Skeletal muscle tissue (tissue), 4 donors: ENCODE results near the gene CSRP3. TPM values are rescaled to one million over a fixed set of nuclear protein-coding genes. Genes with fewer than 3 reads are reported as not detected.

Experiments used
- H3K27ac ChIP-seq: one replicate; pipeline ENCODE4 v1.7.0; 2013; ENCODE audit warnings: mild to moderate bottlenecking, low read depth, low read length, inconsistent platforms
- H3K27me3 ChIP-seq, 3 donors: one replicate each; pipeline ENCODE4 v1.7.0; 2013; ENCODE audit warnings: low read length in 3 of 3; ENCODE audit not compliant: control insufficient read depth in 3 of 3, insufficient read depth in 3 of 3
- H3K36me3 ChIP-seq, 3 donors: one replicate each; pipeline ENCODE4 v1.7.0; 2013; ENCODE audit warnings: low read length in 3 of 3; ENCODE audit not compliant: control insufficient read depth in 3 of 3, insufficient read depth in 3 of 3
- H3K4me1 ChIP-seq, 3 donors: one replicate each; pipeline ENCODE4 v1.7.0; 2013; ENCODE audit warnings: low read length in 3 of 3, mild to moderate bottlenecking in 3 of 3; ENCODE audit not compliant: control insufficient read depth in 3 of 3, insufficient read depth in 3 of 3
- H3K4me3 ChIP-seq, 3 donors: one replicate each; pipeline ENCODE4 v1.7.0; 2013; ENCODE audit warnings: low read length in 3 of 3
- H3K9ac ChIP-seq, 3 donors: one replicate each; pipeline ENCODE4 v1.7.0; 2013; ENCODE audit warnings: low read length in 3 of 3, mild to moderate bottlenecking in 3 of 3, moderate library complexity in 2 of 3, low read depth in 1 of 3
- H3K9me3 ChIP-seq, 3 donors: one replicate each; pipeline ENCODE4 v1.7.0; 2013; ENCODE audit warnings: low read length in 3 of 3; ENCODE audit not compliant: control insufficient read depth in 3 of 3
- total RNA-seq: library from RNA; depleted of rRNA; stranded (reverse); fragments of >200 nt; gene quantifications from one replicate; pipeline ENCODE4 v1.2.3, GENCODE V29; 2014
- donor health status: Osteomylitis.

CSRP3 gene
- total RNA-seq, 1 donor from 2014 or later, result 360 TPM

DNA sequence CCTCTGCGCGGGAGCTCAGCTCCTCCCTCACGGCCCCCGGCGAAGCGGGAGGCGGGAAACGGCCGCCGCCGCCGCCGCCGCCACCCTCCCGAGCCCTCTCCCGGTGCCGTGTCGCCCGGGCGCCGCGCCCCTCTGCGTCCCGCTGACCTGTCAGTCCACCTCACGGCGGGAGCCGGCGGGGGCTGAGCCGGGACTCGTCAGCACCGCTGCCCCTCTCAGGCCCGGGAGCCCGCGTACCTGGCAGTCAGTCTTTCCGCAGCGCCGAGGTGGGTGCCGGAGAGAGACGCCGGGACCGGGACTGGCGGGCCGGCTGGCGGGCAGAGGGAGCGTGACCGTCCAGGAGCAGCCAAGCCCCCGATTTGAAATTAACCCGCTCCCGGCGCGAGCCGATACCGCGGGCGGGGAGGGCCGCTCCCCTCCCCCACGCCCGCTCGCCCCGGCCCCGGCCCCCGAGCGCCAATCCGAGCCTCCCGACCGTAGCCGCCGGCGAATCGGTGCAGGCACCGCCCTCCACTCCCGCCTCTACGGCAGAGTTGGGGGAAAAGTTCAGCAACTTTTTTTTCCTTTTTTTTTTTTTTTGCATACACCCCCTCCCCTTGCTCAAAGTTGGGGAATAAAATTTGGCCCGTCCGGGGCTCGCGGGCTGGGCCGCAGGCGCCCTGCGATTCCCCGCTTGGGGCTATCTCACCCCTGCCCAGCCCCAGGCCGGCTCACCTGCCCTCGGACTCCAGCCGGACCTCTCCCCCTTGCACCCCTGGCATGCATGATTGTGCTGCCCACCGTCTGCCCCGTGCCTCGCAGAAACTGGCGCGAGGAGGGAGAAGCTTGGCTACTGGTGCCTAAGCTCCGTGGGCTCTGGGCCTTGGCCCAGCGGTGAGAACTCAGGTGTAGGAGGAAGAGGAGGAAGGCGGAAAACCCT is 39.7 kb upstream of the CSRP3 start:
- H3K27ac ChIP-seq, result no peak overlapping the region
- H3K27me3 ChIP-seq, result peaks cover 17 to 24% (median 21%) of the 10 kb centered on the region in 3 donors
- H3K4me3 ChIP-seq, result peak overlapping the region; percentile 55 to 73 (median 64)
- no peaks in the 10 kb centered on the region for H3K9me3 ChIP-seq
- peak overlapping the region in 1 of 3 donors; percentile 74 for H3K9ac ChIP-seq
- H3K36me3 ChIP-seq, result peaks cover 0 to 2% (median 0%) of the 10 kb centered on the region in 3 donors
- H3K4me1 ChIP-seq, result peaks cover 14 to 22% (median 16%) of the 10 kb centered on the region in 3 donors

DNA sequence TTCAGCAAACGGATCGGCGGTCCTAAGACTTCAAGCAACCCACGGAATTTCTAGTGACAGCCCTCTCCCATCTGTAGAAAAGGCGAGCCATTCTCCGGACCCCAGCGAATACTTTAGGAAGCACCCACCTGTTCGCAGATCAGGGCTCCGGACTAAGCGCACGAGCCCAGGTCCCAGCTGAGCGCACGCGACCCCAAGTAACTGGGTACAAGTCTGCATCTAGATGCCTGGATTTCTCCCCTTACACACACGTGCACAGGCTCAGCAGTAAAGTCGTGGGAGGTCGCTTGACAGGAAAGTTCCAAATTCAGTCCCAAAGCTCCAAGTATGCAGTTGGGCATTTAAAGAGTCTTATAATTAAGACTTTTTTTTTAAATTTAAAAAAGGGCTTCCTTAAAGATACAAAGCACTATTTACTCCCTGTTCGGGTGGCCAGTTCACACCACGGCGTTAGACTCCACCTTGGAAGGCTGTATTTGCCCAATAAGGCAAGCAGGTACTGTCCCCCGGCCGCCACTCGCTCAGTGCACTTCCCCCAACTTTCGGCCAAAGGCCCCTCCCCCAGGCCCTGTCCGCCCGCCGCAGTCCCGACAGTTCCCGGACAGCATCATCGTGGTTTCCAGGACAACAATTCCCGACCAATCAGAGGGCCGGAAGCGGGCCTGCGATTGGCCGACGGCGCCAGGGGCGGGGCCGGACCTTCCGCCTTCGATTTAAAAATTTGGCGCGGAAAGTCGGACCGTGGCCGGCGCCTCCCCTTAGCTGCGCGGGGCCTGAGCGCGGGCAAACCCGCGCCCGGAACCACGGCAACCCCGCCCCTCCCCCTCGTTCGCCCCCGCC is 38.9 kb upstream of the CSRP3 start, which contains the start of gene E2F8:
Gene E2F8 (minus strand): TSS at position 526 of the 840 bp plus-strand sequence. CDS start 824 bp downstream, outside the sequence.
- H3K9me3 ChIP-seq, result no peaks in the 10 kb centered on the region
- H3K9ac ChIP-seq, result peak within 1 kb of the TSS; percentile 80 to 92 (median 91)
- H3K4me3 ChIP-seq, result peak within 1 kb of the TSS; percentile 75 to 91 (median 81)
- H3K36me3 ChIP-seq, result peaks cover 0 to 2% (median 0%) of the 10 kb centered on the region in 3 donors
- peaks cover 17 to 24% (median 21%) of the 10 kb centered on the region in 3 donors for H3K27me3 ChIP-seq
- peaks cover 16 to 27% (median 20%) of the 10 kb centered on the region in 3 donors for H3K4me1 ChIP-seq
- H3K27ac ChIP-seq, result peak within 1 kb of the TSS; percentile 89

DNA sequence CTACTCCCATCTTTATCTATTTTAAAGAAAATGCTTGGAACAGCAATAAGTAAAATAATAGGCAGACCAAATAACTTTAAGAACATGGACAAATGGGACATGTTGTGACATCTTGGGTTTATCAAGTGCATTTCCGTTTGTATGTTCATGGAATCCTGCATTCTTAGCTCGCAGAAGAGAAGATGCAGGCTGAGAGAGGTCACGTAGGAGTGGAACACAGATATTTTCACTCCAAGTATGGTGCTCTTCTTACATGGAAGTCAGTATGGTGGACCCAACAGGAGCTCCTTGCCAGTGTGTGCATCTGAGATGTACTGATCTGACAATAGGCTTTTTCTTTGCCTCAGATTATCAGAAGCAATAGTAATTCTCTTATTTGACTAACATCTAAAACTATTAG is 37.3 kb upstream of the CSRP3 start:
- H3K4me1 ChIP-seq, result peaks cover 23 to 40% (median 27%) of the 10 kb centered on the region in 3 donors
- H3K9me3 ChIP-seq, result no peaks in the 10 kb centered on the region
- H3K27me3 ChIP-seq, result peaks cover 17 to 24% (median 21%) of the 10 kb centered on the region in 3 donors
- peak overlapping the region; percentile 62 to 80 (median 73) for H3K9ac ChIP-seq
- peaks cover 0 to 2% (median 0%) of the 10 kb centered on the region in 3 donors for H3K36me3 ChIP-seq
- peak overlapping the region; percentile 52 to 91 (median 57) for H3K4me3 ChIP-seq
- peak overlapping the region; percentile 94 for H3K27ac ChIP-seq

DNA sequence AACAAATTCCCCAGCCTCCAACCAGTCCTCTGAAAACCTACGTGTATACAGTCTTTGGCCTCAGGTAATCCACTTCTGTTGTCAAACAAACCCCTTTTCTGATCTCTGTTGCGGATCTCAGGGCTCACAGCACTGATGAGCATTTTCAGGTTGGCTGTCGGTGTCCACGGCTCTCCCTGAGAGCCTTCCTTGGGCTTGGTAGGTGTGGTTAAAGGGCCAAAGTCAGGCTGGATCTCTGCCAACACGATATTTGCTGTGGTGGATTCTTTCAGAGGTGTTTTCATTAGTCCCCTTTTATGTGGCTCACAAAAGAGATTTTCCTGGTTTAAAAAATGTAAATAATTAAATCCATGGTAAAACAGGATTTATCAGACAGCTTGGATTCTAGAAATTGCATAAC is 36.0 kb upstream of the CSRP3 start:
- Histone ChIP-seq H3K9ac (peak overlapping the region; percentile 52 to 73 (median 69)), H3K27me3 (peaks cover 14 to 17% (median 15%) of the 10 kb centered on the region in 3 donors), H3K4me3 (peak overlapping the region; percentile 61 to 91 (median 63)), H3K4me1 (peaks cover 28 to 45% (median 30%) of the 10 kb centered on the region in 3 donors), H3K27ac (peak overlapping the region; percentile 94), H3K9me3 (no peaks in the 10 kb centered on the region), H3K36me3 (peaks cover 0 to 2% (median 0%) of the 10 kb centered on the region in 3 donors)

DNA sequence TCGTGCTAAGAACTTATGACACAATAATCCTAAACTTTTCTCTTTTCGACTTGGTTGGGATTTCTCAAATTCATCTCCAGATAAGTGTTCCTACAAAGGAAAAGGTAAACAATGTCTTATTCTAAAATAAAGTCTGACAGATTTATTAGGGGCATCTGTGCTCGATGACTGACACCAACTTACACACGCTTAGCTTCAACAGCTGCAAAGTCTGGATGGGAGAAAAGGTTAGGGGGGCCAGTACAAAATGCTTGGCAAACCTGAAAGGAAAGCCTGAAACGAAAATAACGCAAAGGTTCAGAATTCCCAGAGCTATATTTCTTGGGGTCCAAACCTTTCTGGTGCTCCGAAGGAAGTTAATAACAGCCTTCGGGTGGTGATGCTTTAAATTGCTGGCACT is 35.6 kb upstream of the CSRP3 start:
- Histone ChIP-seq H3K4me1 (peaks cover 27 to 40% (median 28%) of the 10 kb centered on the region in 3 donors), H3K36me3 (peaks cover 0 to 2% (median 0%) of the 10 kb centered on the region in 3 donors), H3K27me3 (peaks cover 9 to 12% (median 10%) of the 10 kb centered on the region in 3 donors), H3K9me3 (no peaks in the 10 kb centered on the region), H3K4me3 (peak overlapping the region; percentile 61 to 91 (median 63)), H3K27ac (peak overlapping the region; percentile 94), H3K9ac (peak overlapping the region; percentile 52 to 73 (median 69))

DNA sequence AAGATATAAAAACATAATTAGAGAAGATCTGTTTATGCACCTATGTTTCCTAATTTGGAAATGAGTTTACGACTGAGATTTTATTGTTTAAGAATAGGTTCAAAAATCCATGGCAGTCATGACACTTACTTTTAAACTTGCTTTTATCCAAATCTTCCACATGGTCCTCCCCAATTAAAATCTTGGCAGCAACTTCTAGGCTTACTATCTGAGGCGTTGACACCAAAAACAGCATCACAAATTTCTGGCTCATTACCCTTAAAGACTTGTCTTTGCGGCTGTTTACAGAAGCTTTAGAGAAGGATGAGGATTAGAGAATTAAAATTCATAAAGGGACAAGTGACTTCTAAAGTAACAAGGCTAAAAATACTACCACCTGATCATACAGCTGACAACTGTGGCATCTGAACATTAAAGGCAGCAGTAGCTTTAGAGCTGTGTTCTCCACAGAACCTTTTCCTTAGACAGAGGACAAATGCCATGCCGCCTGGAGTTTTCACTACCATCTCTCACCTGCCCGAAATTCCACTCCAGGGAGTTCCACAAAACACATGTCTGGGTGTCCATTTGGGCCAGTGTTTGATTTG is 32.5 kb upstream of the CSRP3 start:
- no peaks in the 10 kb centered on the region for H3K9me3 ChIP-seq
- no peak overlapping the region for H3K4me3 ChIP-seq
- peaks cover 25 to 34% (median 25%) of the 10 kb centered on the region in 3 donors for H3K4me1 ChIP-seq
- H3K27ac ChIP-seq, result peak overlapping the region; percentile 94
- H3K9ac ChIP-seq, result peak overlapping the region in 2 of 3 donors; percentile 41 to 46
- peaks cover 0 to 8% (median 6%) of the 10 kb centered on the region in 3 donors for H3K36me3 ChIP-seq
- H3K27me3 ChIP-seq, result no peaks in the 10 kb centered on the region

DNA sequence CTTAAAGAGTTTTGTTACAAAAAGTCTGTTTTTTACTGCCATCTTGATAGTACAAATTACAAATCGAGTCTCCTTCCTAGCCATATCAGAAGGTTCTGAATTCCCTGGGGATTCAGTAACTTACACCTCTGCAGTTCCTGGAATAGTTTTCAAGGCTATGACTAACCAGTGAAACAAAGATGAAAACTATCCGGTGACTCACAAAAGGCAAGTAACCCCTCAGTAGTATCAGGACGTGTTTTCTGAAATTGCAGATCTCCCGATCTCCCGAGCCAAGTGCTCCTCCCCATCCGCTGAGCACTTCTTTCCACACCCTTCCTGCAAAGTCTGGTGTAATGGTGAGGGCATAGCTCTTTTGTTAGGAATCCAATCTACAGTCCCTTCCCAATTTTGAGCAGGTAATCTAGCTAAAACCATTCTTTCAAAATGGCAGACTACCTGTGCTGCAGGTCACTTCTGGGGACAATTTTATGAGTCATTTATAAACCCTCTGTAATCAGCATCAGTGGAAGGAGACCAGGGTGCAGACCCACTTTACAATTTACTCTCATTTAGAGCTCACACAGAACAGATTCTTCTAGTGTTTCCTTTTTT is 31.2 kb upstream of the CSRP3 start:
- Histone ChIP-seq H3K4me1 (peaks cover 26 to 32% (median 28%) of the 10 kb centered on the region in 3 donors), H3K27me3 (no peaks in the 10 kb centered on the region), H3K4me3 (peak overlapping the region in 1 of 3 donors; percentile 4), H3K9me3 (no peaks in the 10 kb centered on the region), H3K36me3 (peaks cover 0 to 8% (median 6%) of the 10 kb centered on the region in 3 donors), H3K9ac (peak overlapping the region in 1 of 3 donors; percentile 34), H3K27ac (peak overlapping the region; percentile 94)

DNA sequence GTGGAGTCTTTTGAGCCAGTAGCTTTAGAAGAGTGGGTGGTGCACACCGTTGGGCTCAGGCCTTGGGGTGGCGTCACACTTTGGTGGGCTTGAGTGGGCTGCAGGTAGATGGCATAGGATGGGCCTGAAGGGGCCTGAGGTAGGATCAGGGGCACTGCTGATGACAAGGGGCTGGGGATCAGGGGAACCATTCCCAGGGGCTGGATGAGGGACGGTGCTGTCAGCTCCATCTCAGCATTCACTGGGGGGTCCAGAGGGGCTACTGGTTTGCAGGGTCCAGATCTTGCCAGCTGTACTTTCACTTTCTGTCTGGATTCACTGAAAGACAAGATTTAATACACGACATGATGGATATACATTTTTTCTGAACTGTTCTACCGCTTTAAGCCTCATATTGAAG is 27.9 kb upstream of the CSRP3 start:
- Histone ChIP-seq H3K9me3 (no peaks in the 10 kb centered on the region), H3K4me3 (peak overlapping the region in 1 of 3 donors; percentile 30), H3K36me3 (peaks cover 0 to 8% (median 4%) of the 10 kb centered on the region in 3 donors), H3K4me1 (peaks cover 33 to 39% (median 36%) of the 10 kb centered on the region in 3 donors), H3K27ac (peak overlapping the region; percentile 64), H3K9ac (peak overlapping the region in 1 of 3 donors; percentile 4), H3K27me3 (no peaks in the 10 kb centered on the region)

DNA sequence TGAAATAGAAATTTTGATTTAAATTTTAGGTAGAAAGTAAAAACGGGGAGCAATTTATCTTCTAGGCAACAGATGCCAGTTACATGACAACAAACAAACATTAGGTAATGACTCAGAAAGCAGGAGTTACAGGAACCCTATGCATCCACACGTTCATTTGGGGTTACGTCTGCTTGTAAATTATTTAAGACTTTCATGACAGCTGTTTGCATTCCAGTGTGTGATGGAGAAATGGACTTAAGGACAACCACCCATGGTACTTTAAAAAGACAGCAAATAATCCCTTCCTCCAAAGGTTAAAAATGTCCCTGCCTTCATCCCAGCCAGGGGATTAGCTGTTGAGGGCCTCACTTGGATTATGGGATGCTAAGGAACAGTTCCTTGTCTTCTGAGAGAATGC is 27.2 kb upstream of the CSRP3 start:
- Histone ChIP-seq H3K9me3 (no peaks in the 10 kb centered on the region), H3K4me3 (no peak overlapping the region), H3K4me1 (peaks cover 34 to 36% (median 36%) of the 10 kb centered on the region in 3 donors), H3K36me3 (peaks cover 0 to 8% (median 4%) of the 10 kb centered on the region in 3 donors), H3K27ac (peak overlapping the region; percentile 64), H3K9ac (peak overlapping the region in 1 of 3 donors; percentile 4), H3K27me3 (no peaks in the 10 kb centered on the region)
